Measurements from ENCODE around the gene HOXD8. TPM values are rescaled to one million over a fixed set of nuclear protein-coding genes. Genes with fewer than 3 reads are reported as not detected.

Gene HOXD8
- total RNA-seq, 1 donor from 2014 or later: not detected

GRCh38 chr2:176124110-176124946, 5.2 kb upstream of the HOXD8 start:
- Histone ChIP-seq H3K9ac (ENCODE audit: low read length) (no peak overlapping the region), H3K27ac (ENCODE audit: low read depth, low read length) (no peak overlapping the region), H3K4me1 (ENCODE audit: insufficient read depth, low read length) (peaks cover 8% of the 10 kb centered on the region), H3K9me3 (ENCODE audit: insufficient read depth, low read depth, low read length) (peaks cover 3% of the 10 kb centered on the region), H3K4me2 (ENCODE audit: low read length) (no peak overlapping the region), H4K20me1 (ENCODE audit: insufficient read depth, low read length) (no peaks in the 10 kb centered on the region), H3K79me2 (ENCODE audit: insufficient read depth, low read length) (no peaks in the 10 kb centered on the region), H3K4me3 (ENCODE audit: insufficient read depth, low read depth, low read length) (no peak overlapping the region), H3K27me3 (ENCODE audit: insufficient read depth, low read length) (peaks cover 100% of the 10 kb centered on the region), H2AFZ (ENCODE audit: low read depth, low read length) (no peak overlapping the region), H3K36me3 (ENCODE audit: insufficient read depth, low read length) (no peaks in the 10 kb centered on the region)
- Mint-ChIP-seq H3K4me1 (ENCODE audit: low read depth, unreplicated experiment) (peaks cover 3% of the 10 kb centered on the region), H3K9me3 (ENCODE audit: unreplicated experiment) (peaks cover 24% of the 10 kb centered on the region), H3K4me3 (ENCODE audit: unreplicated experiment) (no peak overlapping the region), H3K36me3 (ENCODE audit: low read depth, unreplicated experiment) (peaks cover 2% of the 10 kb centered on the region), H3K27ac (ENCODE audit: unreplicated experiment) (peak overlapping the region; percentile 77), H3K27me3 (ENCODE audit: low read depth, unreplicated experiment) (peaks cover 75% of the 10 kb centered on the region)
- TF ChIP-seq CTCF (IDR thresholded peaks at IDR 0.05; ENCODE audit: insufficient read depth, low read depth, low read length): no peak
- no peak for TF ChIP-seq EZH2 (IDR thresholded peaks at IDR 0.05; ENCODE audit: insufficient read depth, low read length)
- FAIRE-seq: no peak
- no peak for DNase-seq (ENCODE audit: low read depth)

- Mint-ChIP-seq H3K27me3 (ENCODE audit: low read depth, unreplicated experiment) (peaks cover 69% of the 10 kb centered on the region), H3K36me3 (ENCODE audit: low read depth, unreplicated experiment) (no peaks in the 10 kb centered on the region), H3K27ac (ENCODE audit: unreplicated experiment) (no peak overlapping the region), H3K4me3 (ENCODE audit: unreplicated experiment) (no peak overlapping the region), H3K4me1 (ENCODE audit: low read depth, unreplicated experiment) (peaks cover 3% of the 10 kb centered on the region), H3K9me3 (ENCODE audit: unreplicated experiment) (peaks cover 19% of the 10 kb centered on the region)
- no peak overlapping the region for H3K4me3 ChIP-seq (ENCODE audit: insufficient read depth, low read depth, low read length)
- DNase-seq (ENCODE audit: low read depth) (no peak), FAIRE-seq (no peak)
- H3K36me3 ChIP-seq (ENCODE audit: insufficient read depth, low read length): no peaks in the 10 kb centered on the region
- H2AFZ ChIP-seq (ENCODE audit: low read depth, low read length): no peak overlapping the region
- H3K9ac ChIP-seq (ENCODE audit: low read length): no peak overlapping the region
- peaks cover 93% of the 10 kb centered on the region for H3K27me3 ChIP-seq (ENCODE audit: insufficient read depth, low read length)
- H4K20me1 ChIP-seq (ENCODE audit: insufficient read depth, low read length): no peaks in the 10 kb centered on the region
- H3K9me3 ChIP-seq (ENCODE audit: insufficient read depth, low read depth, low read length): peaks cover 3% of the 10 kb centered on the region
- H3K4me2 ChIP-seq (ENCODE audit: low read length): no peak overlapping the region
- no peak for TF ChIP-seq CTCF (IDR thresholded peaks at IDR 0.05; ENCODE audit: insufficient read depth, low read depth, low read length)
- peak; percentile 8 for TF ChIP-seq EZH2 (IDR thresholded peaks at IDR 0.05; ENCODE audit: insufficient read depth, low read length)
- H3K27ac ChIP-seq (ENCODE audit: low read depth, low read length): no peak overlapping the region
- no peaks in the 10 kb centered on the region for H3K79me2 ChIP-seq (ENCODE audit: insufficient read depth, low read length)
- H3K4me1 ChIP-seq (ENCODE audit: insufficient read depth, low read length): peaks cover 8% of the 10 kb centered on the region
Measured at GRCh38 chr2:176124947-176125771, 4.3 kb upstream of the HOXD8 start.
